Activated naive CD4-positive, alpha-beta T cell treated with anti-CD3 and anti-CD28 coated beads, Interleukin-2, amount 50 U/mL, for 24 hours (primary cell): ENCODE data around the gene SENP1.

ENCODE experiments used
- H3K27ac Mint-ChIP-seq: one replicate; pipeline ENCODE4 v1.8.0; 2021; ENCODE audit warnings: mild to moderate bottlenecking, mixed read lengths
- H3K27me3 Mint-ChIP-seq: one replicate; pipeline ENCODE4 v1.8.0; 2021; ENCODE audit warnings: mixed read lengths
- H3K36me3 Mint-ChIP-seq: one replicate; pipeline ENCODE4 v1.8.0; 2021; ENCODE audit warnings: mixed read lengths
- H3K4me1 Mint-ChIP-seq: one replicate; pipeline ENCODE4 v1.8.0; 2021; ENCODE audit warnings: mixed read lengths
- H3K4me3 Mint-ChIP-seq: one replicate; pipeline ENCODE4 v1.8.0; 2021; ENCODE audit warnings: mild to moderate bottlenecking, mixed read lengths
- H3K9me3 Mint-ChIP-seq: one replicate; pipeline ENCODE4 v1.8.0; 2021; ENCODE audit warnings: mixed read lengths

The SENP1 gene

DNA sequence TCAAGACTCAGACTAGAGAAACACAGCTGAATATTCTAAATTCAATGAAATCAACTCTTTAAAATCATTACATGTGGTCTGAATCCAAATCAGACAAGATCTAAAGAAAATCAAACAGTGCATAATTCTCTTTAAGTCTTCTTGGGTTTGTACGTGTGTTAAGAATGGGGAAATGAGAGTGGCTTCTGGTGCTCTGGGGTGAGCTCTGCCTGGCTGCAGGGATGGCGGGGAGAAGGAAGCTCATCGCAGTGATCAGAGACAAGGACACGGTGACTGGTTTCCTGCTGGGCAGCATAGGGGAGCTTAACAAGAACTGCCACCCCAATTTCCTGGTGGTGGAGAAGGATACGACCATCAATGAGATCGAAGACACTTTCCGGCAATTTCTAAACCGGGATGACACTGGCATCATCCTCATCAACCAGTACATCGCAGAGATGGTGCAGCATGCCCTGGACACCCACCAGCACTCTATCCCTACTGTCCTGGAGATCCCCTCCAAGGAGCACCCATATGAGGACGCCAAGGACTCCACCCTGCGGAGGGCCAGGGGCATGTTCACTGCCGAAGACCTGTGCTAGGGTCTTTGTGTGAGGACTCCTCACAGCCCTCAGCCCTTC lies 20.9 kb downstream of the SENP1 start:
- no peak overlapping the region for H3K27ac Mint-ChIP-seq
- H3K36me3 Mint-ChIP-seq = peaks cover 8% of the 10 kb centered on the region
- H3K9me3 Mint-ChIP-seq = no peaks in the 10 kb centered on the region
- no peaks in the 10 kb centered on the region for H3K27me3 Mint-ChIP-seq
- H3K4me1 Mint-ChIP-seq = no peaks in the 10 kb centered on the region
- no peak overlapping the region for H3K4me3 Mint-ChIP-seq

DNA sequence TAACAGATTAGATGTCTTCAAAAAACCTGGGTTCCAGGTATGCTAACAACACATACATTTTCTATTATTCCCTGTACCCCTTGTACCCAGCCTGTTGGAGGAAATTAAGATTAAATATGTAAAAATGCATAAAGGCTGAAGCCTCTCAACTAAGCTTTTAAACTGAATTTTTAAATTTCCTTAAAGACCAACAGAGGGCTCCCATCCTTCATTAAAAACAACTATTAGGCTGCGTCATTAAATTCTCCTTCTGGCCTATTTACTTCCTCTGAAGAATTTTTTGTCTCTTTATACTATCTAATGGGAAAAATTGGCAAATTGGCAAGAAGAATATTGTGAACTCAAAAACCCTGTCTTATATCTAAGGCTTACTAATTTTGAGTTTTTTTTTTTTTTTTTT lies 21.8 kb downstream of the SENP1 start:
- Mint-ChIP-seq H3K9me3 (no peaks in the 10 kb centered on the region), H3K27me3 (no peaks in the 10 kb centered on the region), H3K4me3 (no peak overlapping the region), H3K36me3 (peaks cover 8% of the 10 kb centered on the region), H3K27ac (no peak overlapping the region), H3K4me1 (no peaks in the 10 kb centered on the region)

DNA sequence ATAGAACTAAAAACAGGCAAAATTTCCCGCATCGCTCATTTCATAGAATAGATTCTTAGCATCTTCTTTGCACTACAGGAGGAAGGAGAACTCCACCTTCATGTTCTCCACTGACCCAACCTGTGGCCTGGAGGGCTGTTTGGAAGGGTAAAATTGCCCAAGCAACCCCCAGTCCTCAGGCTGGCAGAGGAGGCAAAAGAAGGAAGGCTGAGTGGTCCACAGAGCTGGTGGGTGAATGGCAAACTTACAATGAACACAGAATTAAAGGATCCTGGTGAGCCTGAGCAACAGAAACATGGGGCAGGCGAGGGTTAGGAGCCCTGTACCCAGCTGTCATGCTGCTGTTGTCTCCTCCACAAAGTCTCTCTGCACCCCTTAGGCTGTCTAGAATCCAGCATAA lies 25.1 kb downstream of the SENP1 start:
- Mint-ChIP-seq H3K27ac (no peak overlapping the region), H3K4me1 (no peaks in the 10 kb centered on the region), H3K9me3 (no peaks in the 10 kb centered on the region), H3K27me3 (no peaks in the 10 kb centered on the region), H3K36me3 (peaks cover 17% of the 10 kb centered on the region), H3K4me3 (no peak overlapping the region)

DNA sequence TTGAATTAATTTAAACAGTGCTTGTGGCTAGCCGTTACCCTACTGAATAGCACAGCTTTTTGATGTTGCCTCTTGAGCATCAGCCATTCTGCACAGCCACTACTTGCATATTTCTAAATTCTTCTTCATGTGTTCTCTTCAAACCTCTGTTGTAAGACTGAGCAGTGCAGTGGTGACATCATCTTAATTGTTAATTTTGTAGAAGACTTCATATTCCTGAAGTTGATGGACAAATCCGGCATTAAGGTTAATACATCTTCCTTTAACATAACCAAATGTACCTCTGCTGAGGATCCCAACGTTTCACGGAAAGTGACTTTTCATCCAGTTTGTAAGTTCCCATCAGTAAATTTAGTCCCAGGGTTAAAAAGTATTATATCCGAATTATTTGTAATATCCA lies 25.6 kb downstream of the SENP1 start:
- no peaks in the 10 kb centered on the region for H3K4me1 Mint-ChIP-seq
- no peak overlapping the region for H3K27ac Mint-ChIP-seq
- H3K27me3 Mint-ChIP-seq = no peaks in the 10 kb centered on the region
- H3K9me3 Mint-ChIP-seq = no peaks in the 10 kb centered on the region
- H3K4me3 Mint-ChIP-seq = no peak overlapping the region
- H3K36me3 Mint-ChIP-seq = peaks cover 17% of the 10 kb centered on the region

DNA sequence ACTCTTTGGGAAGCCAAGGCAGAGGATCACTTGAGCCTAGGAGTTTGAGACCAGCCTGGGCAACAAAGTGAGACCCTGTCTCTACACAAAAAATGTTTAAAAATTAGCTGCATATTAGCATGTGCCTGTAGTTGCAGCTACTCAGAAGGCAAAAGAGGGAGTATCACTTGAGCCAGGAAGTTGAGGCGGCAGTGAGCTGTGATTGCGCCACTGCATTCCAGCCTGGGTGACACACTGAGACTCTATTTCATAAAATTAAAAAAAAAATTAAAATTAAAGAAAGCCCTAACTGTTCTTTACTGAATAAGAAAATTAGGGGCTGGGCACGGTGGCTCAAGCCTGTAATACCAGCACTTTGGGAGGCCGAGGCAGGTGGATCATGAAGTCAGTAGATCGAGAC lies 27.0 kb downstream of the SENP1 start:
- no peaks in the 10 kb centered on the region for H3K27me3 Mint-ChIP-seq
- no peaks in the 10 kb centered on the region for H3K4me1 Mint-ChIP-seq
- H3K4me3 Mint-ChIP-seq = no peak overlapping the region
- H3K27ac Mint-ChIP-seq = no peak overlapping the region
- H3K36me3 Mint-ChIP-seq = peaks cover 19% of the 10 kb centered on the region
- H3K9me3 Mint-ChIP-seq = no peaks in the 10 kb centered on the region

DNA sequence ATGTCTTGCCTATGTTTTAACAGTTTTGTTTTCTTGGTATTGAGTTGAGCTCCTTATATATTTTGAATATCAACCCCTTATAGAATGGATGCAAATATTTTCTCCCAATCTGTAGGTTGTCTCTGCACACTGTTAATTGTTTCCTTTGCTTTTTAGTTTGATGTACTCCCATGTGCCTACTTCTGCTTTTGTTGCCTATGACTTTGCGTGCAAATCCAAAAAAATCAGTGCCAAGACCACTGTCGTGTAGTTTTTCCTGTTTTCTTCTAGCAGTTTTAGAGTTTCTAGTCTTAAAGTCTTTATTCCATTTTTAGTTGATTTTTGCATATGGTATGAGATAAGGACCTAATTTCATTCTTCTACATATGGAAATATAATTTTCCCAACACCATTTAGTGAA lies 28.8 kb downstream of the SENP1 start:
- H3K36me3 Mint-ChIP-seq = peaks cover 16% of the 10 kb centered on the region
- H3K9me3 Mint-ChIP-seq = no peaks in the 10 kb centered on the region
- H3K27me3 Mint-ChIP-seq = no peaks in the 10 kb centered on the region
- no peak overlapping the region for H3K4me3 Mint-ChIP-seq
- H3K4me1 Mint-ChIP-seq = no peaks in the 10 kb centered on the region
- no peak overlapping the region for H3K27ac Mint-ChIP-seq

DNA sequence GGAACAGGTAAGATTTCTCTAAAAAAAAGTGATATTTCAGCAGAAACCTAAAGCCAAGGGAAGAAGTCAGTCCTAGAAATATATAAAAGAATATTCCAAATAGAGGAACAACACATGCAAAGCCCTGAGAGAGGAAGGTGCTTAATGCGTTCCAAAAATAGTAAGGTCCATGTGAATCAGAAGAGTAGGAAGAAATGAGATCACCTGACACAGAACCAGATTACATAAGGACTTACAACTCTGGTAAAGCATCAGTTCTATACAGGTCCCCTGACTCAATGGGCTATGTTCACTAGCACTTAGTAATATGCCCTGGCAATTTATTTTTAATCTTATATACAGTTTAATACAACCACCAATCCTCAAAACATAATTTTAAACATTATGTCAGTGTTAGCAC lies 30.0 kb downstream of the SENP1 start:
- Mint-ChIP-seq H3K4me1 (no peaks in the 10 kb centered on the region), H3K36me3 (peaks cover 18% of the 10 kb centered on the region), H3K4me3 (no peak overlapping the region), H3K27ac (peak overlapping the region; percentile 3), H3K9me3 (no peaks in the 10 kb centered on the region), H3K27me3 (no peaks in the 10 kb centered on the region)

DNA sequence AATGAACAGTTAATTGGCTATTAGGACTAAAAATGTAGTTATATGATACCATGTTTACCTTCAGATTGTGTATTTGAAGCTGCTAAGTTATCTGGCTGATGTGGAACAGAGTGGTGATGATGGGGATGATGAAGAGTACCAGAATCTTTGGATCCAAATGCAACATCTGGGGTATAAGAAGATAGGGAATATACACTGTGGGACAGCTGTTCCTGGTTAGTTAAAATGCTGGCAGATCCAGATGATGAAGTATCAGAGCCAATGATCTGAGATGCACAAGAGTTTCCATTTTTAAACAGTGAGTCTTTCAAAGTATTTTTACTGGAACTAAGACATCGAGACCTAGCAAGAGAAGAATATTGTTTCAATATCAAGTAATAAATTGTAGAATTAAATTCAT lies 31.6 kb downstream of the SENP1 start:
- Mint-ChIP-seq H3K4me3 (no peak overlapping the region), H3K4me1 (no peaks in the 10 kb centered on the region), H3K9me3 (no peaks in the 10 kb centered on the region), H3K27ac (no peak overlapping the region), H3K36me3 (peaks cover 22% of the 10 kb centered on the region), H3K27me3 (no peaks in the 10 kb centered on the region)

DNA sequence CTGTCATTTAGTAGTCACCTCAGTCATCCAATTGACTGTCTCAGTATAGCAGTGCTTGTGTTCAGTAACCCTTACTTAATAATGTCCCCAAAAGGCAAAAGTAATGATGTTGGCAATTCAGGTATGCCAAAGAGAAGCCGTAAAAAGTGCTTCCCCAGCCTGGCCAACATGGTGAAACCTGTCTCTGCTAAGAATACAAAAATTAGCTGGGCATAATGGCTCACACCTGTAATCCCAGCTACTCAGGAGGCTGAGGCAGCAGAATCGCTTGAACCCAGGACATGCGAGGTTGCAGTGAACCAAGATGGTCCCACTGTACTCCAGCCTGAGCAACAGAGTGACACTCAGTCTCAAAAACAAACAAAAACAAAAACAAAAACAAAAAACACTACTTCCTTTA lies 33.6 kb downstream of the SENP1 start:
- Mint-ChIP-seq H3K36me3 (peaks cover 21% of the 10 kb centered on the region), H3K27ac (no peak overlapping the region), H3K4me3 (no peak overlapping the region), H3K4me1 (peaks cover 2% of the 10 kb centered on the region), H3K9me3 (no peaks in the 10 kb centered on the region), H3K27me3 (no peaks in the 10 kb centered on the region)

DNA sequence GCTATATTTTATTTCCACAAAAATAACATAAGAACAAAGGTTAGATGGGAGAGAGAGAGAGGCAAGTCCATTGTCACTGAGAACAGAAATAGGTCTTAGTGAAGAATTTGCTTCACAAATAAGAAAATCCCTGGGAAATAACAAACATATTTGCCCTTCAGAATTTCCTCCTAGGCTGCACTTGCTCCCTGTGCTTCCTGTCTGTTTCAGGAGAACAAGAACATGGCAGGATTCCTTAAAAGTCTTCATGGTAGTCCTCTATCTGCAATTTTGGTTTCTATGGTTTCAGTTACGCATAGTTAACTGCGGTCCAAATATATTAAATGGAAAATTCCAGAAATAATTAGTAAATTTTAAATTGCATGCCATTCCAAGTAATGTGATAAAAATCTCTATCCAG lies 34.1 kb downstream of the SENP1 start:
- H3K27me3 Mint-ChIP-seq = no peaks in the 10 kb centered on the region
- H3K27ac Mint-ChIP-seq = no peak overlapping the region
- H3K4me1 Mint-ChIP-seq = peaks cover 3% of the 10 kb centered on the region

DNA sequence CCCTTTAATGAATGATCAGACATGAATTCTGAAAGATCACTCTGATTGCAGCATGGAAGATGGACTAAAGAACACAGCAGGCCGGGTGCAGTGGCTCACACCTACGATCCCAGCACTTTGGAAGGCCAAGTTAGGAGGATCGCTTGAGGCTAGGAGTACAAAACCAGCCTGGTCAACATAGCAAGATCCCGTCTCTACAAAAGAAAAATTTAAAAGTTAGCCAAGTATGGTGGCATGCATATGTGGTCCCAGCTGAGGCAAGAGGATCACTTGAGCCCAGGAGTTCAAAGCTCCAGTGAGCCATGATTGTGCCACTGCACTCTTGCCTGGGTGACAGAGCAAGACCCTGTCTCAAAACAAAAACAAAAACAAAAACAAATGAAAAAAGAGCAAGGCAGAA lies 35.1 kb downstream of the SENP1 start:
- Mint-ChIP-seq H3K9me3 (no peaks in the 10 kb centered on the region), H3K4me3 (no peak overlapping the region), H3K27ac (no peak overlapping the region), H3K27me3 (no peaks in the 10 kb centered on the region), H3K4me1 (peaks cover 3% of the 10 kb centered on the region), H3K36me3 (peaks cover 21% of the 10 kb centered on the region)

More for the DNA sequence above, 34.1 kb downstream of the SENP1 start:
- Mint-ChIP-seq H3K4me3 (no peak overlapping the region), H3K36me3 (peaks cover 21% of the 10 kb centered on the region), H3K9me3 (no peaks in the 10 kb centered on the region)

DNA sequence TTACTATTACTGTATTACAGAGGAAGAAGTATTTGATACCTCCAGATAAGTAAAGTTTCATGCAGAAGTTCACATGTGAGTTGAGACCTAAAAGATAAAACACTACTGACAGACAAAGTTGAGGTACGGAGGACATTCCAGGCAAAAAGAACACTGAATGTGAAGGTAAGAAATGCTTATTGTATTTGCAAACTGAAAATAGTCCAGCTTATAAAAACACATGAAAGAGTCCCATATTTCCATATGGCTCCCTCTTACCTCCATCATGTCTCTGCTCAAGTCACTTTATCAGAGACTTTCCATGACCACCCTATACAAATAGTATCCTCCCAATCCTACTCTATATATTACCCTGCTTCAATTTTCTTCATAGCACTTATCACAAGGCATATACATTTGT lies 35.8 kb downstream of the SENP1 start:
- Mint-ChIP-seq H3K4me1 (peaks cover 3% of the 10 kb centered on the region), H3K9me3 (no peaks in the 10 kb centered on the region), H3K27me3 (no peaks in the 10 kb centered on the region), H3K4me3 (no peak overlapping the region), H3K27ac (no peak overlapping the region), H3K36me3 (peaks cover 23% of the 10 kb centered on the region)

DNA sequence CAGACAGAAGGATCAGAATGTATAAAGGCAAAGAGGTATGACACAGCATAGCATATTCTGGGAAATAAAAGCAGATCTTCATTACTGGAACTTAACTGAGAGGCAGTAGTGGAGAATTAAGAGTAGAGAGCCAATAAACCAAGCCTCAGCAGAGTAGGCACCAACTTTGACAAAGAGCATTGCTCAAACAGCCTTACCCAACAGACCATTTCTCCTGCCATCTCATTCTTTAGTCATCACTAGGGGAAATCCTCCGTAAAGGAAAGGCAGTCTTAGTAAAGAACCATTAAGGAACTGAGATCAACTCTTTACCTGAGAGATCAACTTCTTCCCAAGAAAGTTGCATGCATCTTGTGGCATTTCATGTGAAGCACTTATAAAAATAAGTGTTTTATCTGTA lies 36.6 kb downstream of the SENP1 start:
- Mint-ChIP-seq H3K4me3 (no peak overlapping the region), H3K27ac (no peak overlapping the region), H3K9me3 (no peaks in the 10 kb centered on the region), H3K36me3 (peaks cover 22% of the 10 kb centered on the region), H3K27me3 (no peaks in the 10 kb centered on the region), H3K4me1 (peaks cover 3% of the 10 kb centered on the region)

DNA sequence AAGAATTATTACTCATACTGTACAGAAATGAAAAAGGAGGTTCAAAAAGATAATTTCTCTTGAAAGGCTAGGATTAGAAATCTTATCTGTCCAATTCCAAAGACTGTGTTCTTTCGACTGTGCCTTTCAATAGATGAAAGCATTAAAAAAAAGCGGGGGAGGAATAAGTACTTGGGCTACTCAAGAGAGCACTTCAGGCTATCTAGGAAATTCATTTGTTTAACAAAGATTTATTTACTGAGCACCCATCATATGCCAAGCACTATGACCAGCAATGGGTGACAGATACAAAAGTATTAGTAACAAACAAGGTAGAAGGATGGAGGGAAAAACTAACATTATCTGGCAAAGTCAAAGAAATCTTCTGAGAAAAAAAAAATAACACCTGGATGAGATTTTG lies 37.4 kb downstream of the SENP1 start:
- Mint-ChIP-seq H3K27ac (no peak overlapping the region), H3K36me3 (peaks cover 26% of the 10 kb centered on the region), H3K9me3 (no peaks in the 10 kb centered on the region), H3K4me1 (peaks cover 3% of the 10 kb centered on the region), H3K4me3 (no peak overlapping the region), H3K27me3 (no peaks in the 10 kb centered on the region)

DNA sequence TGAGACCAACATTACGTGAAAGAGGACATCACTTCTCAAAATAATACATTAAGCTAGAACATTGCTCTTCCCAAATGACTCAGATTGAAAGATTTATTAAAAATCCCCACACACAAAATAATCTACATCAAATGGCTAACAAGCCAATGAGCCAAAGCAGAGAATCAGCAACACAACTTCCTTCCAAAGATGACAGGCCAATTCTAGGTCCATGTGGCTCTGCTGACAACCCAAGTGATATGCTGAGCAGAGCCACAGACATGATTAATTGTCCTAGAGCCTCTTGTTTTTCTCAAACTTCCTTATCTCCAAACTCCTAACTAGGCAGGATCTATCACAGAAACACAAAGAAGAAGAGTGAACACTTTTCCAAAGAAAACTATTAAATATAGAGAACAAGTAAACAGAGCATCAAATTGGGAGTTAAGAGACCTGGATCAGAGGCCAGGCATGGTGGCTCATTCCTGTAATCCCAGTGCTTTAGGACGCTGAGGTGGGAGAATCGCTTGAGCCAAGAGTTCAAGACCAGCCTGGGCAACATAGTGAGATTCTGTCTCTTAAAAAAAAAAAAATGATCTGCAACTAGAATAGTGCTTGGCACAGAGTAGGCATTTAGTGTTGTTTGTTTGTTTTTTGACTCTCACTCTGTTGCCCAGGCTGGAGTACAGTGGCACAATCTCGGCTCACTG lies 38.5 kb downstream of the SENP1 start:
- Mint-ChIP-seq H3K27me3 (no peaks in the 10 kb centered on the region), H3K27ac (peak overlapping the region; percentile 3), H3K4me3 (no peak overlapping the region), H3K36me3 (peaks cover 28% of the 10 kb centered on the region), H3K4me1 (peaks cover 3% of the 10 kb centered on the region), H3K9me3 (no peaks in the 10 kb centered on the region)

DNA sequence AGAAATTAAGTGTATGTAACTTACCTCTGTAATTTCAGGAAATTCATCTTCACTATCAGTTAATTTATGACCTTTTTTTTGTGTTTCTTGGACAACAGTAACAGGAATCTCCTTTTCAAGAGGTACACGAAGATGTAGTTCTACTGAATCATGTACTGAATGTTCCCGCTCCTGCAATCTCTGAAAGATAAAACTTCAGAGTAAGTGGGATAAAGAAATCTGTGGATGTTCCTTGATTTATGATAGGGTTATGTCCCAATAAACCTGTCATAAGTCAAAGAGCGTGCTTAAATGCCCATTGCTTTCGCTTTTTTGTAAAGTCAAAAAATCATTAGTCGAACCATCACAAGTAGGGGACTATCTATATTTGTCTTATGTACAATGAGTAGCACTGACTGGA lies 40.8 kb downstream of the SENP1 start:
- peaks cover 3% of the 10 kb centered on the region for H3K4me1 Mint-ChIP-seq
- H3K36me3 Mint-ChIP-seq = peaks cover 33% of the 10 kb centered on the region
- no peaks in the 10 kb centered on the region for H3K27me3 Mint-ChIP-seq
- no peak overlapping the region for H3K27ac Mint-ChIP-seq
- H3K4me3 Mint-ChIP-seq = no peak overlapping the region
- peaks cover 5% of the 10 kb centered on the region for H3K9me3 Mint-ChIP-seq

DNA sequence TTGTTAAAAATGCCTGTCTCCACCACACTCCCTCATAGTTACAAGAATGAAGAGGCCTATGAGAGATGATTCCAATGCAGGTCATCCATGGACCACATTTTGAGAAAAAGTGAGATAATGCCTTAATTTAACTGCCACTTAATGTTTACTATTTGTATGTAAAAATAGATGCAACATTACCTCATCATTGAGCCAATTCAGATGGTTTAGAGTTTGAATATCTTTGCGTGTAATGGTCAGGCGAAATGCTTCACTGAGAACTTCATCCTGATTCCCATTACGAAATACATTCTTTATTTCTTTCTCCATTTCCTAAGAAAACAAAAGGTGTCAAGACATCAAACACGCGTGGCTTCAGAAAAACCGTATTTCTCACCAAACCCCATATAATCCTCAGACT lies 42.3 kb downstream of the SENP1 start:
- Mint-ChIP-seq H3K4me3 (no peak overlapping the region), H3K27ac (no peak overlapping the region), H3K27me3 (no peaks in the 10 kb centered on the region), H3K9me3 (peaks cover 13% of the 10 kb centered on the region), H3K4me1 (peaks cover 3% of the 10 kb centered on the region), H3K36me3 (peaks cover 47% of the 10 kb centered on the region)
